Kidney capillary endothelial cell (primary cell): ENCODE measurements around the gene BCAR3.
"Not testable (repeated sequence)": the region's sequence is repeated elsewhere in the genome, so short reads cannot be mapped to it uniquely, and the experiment has no call there.

Experiments
- DNase-seq: peaks from one replicate; pipeline ENCODE4 v3.0.0-alpha.2; 2018; ENCODE audit warnings: low spot score

Gene BCAR3

GRCh38 chr1:93576746-93577145, 104.9 kb downstream of the BCAR3 start:
- no peak for DNase-seq

- no peak for DNase-seq
These were observed 105.3 kb downstream of the BCAR3 start for GRCh38 chr1:93576346-93576745.

GRCh38 chr1:93575621-93576284, 105.9 kb downstream of the BCAR3 start:
- DNase-seq = no peak

- DNase-seq = no peak
These were observed 106.6 kb downstream of the BCAR3 start for GRCh38 chr1:93574991-93575390.

- no peak for DNase-seq
These were observed 107.1 kb downstream of the BCAR3 start for GRCh38 chr1:93574511-93574910.

- DNase-seq = no peak
These were observed 107.6 kb downstream of the BCAR3 start for GRCh38 chr1:93573940-93574469.

- no peak for DNase-seq
These were observed 109.9 kb downstream of the BCAR3 start for GRCh38 chr1:93571623-93572310.

GRCh38 chr1:93569489-93569888, 112.1 kb downstream of the BCAR3 start:
- no peak for DNase-seq

- peak; percentile 53 for DNase-seq
These were observed 114.2 kb downstream of the BCAR3 start for GRCh38 chr1:93567255-93567918.

GRCh38 chr1:93566227-93566626, 115.4 kb downstream of the BCAR3 start:
- no peak for DNase-seq

GRCh38 chr1:93565496-93566206, 116.0 kb downstream of the BCAR3 start:
- no peak for DNase-seq

GRCh38 chr1:93559695-93560094, 121.9 kb downstream of the BCAR3 start:
- no peak for DNase-seq

- DNase-seq = no peak
These were observed 122.6 kb downstream of the BCAR3 start for GRCh38 chr1:93559045-93559444.

GRCh38 chr1:93556291-93556690, 125.3 kb downstream of the BCAR3 start:
- no peak for DNase-seq

- DNase-seq = peak; percentile 28
These were observed 126.5 kb downstream of the BCAR3 start for GRCh38 chr1:93554883-93555872.

- DNase-seq = not testable (repeated sequence)
These were observed 127.6 kb downstream of the BCAR3 start for GRCh38 chr1:93553886-93554490.

- DNase-seq = peak; percentile 28
These were observed 128.7 kb downstream of the BCAR3 start for GRCh38 chr1:93552741-93553455.

- DNase-seq = no peak
These were observed 131.8 kb downstream of the BCAR3 start for GRCh38 chr1:93549811-93550210.

GRCh38 chr1:93549131-93549530, 132.5 kb downstream of the BCAR3 start:
- DNase-seq = no peak
